K562 (cell line): Measurements from ENCODE around the gene CBL. TPM values are rescaled to one million over a fixed set of nuclear protein-coding genes. Genes with fewer than 3 reads are reported as not detected.

Experiments used
- ATF6 ChIP-seq: sonication (generic); formaldehyde crosslinking; IDR thresholded peaks from 2 replicates; pipeline ENCODE4 v1.4.0; 2020; ENCODE audit warnings: mild to moderate bottlenecking, missing genetic modification reagents
- CCNT2 ChIP-seq: IDR thresholded peaks from 2 replicates; pipeline ENCODE4 v1.6.1; 2011; ENCODE audit warnings: borderline replicate concordance, low read depth, mild to moderate bottlenecking, moderate library complexity, mixed read lengths, low read length; ENCODE audit not compliant: insufficient read length; ENCODE audit errors: extremely low read depth
- CTCF ChIP-seq, 3 experiments: IDR thresholded peaks in 2 of 3; conservative IDR thresholded peaks in 1 of 3; 2 replicates each; pipeline ENCODE4 v1.5.1; 2011 to 2012; ENCODE audit warnings: low read length in 3 of 3, mild to moderate bottlenecking in 3 of 3, control low read depth in 2 of 3, improper control_type of control experiment in 1 of 3, inconsistent platforms in 1 of 3, low read depth in 1 of 3, mixed read lengths in 1 of 3, moderate library complexity in 1 of 3; ENCODE audit not compliant: insufficient read depth in 2 of 3
- EP400 ChIP-seq: fragments of 450-650 bp; IDR thresholded peaks from 2 replicates; pipeline ENCODE4 v1.6.1; 2017; ENCODE audit warnings: antibody characterized with exemption, mild to moderate bottlenecking, moderate library complexity
- FIP1L1 ChIP-seq: fragments of 200-400 bp; formaldehyde crosslinking; IDR thresholded peaks from 2 replicates; pipeline ENCODE4 v1.6.1; 2018; ENCODE audit warnings: mild to moderate bottlenecking, low read depth, low read length; ENCODE audit not compliant: poor library complexity, severe bottlenecking
- MYNN ChIP-seq, 2 experiments: sonication (generic); formaldehyde crosslinking in 1 of 2; IDR thresholded peaks; 2 replicates each; pipeline versions ENCODE4 v1.5.0 to v1.6.1; 2016 to 2020; ENCODE audit warnings: antibody characterized with exemption in 1 of 2, missing genetic modification reagents in 1 of 2
- NCOR1 ChIP-seq: fragments of 450-650 bp; IDR thresholded peaks from 2 replicates; pipeline ENCODE4 v1.6.1; 2016; ENCODE audit warnings: mild to moderate bottlenecking, moderate library complexity
- NRF1 ChIP-seq, 2 experiments: fragments of 450-650 bp; IDR thresholded peaks in 1 of 2; conservative IDR thresholded peaks in 1 of 2; 2 replicates each; pipeline ENCODE4 v1.6.1; 2014; ENCODE audit warnings: mild to moderate bottlenecking in 2 of 2
- PCBP1 ChIP-seq: fragments of 200-400 bp; formaldehyde crosslinking; IDR thresholded peaks from 2 replicates; pipeline ENCODE4 v1.6.1; 2018; ENCODE audit warnings: mild to moderate bottlenecking, low read depth, low read length; ENCODE audit not compliant: poor library complexity, severe bottlenecking
- PHF8 ChIP-seq: fragments of 200-600 bp; sonication (generic); IDR thresholded peaks from 2 replicates; pipeline ENCODE4 v1.6.1; 2012; ENCODE audit warnings: mixed run types, mild to moderate bottlenecking, inconsistent platforms, low read length, moderate library complexity, borderline replicate concordance
- RB1 ChIP-seq: fragments of 450-650 bp; IDR thresholded peaks from 2 replicates; pipeline ENCODE4 v1.6.1; 2017; ENCODE audit warnings: low read depth, mild to moderate bottlenecking
- SETDB1 ChIP-seq: IDR thresholded peaks from one replicate; pipeline ENCODE4 v1.6.1; 2012; ENCODE audit warnings: low read length, control low read depth, inconsistent platforms
- SREBF2 ChIP-seq: sonication (generic); formaldehyde crosslinking; IDR thresholded peaks from 2 replicates; pipeline ENCODE4 v1.4.0; 2020; ENCODE audit warnings: mild to moderate bottlenecking, missing genetic modification reagents
- U2AF1 ChIP-seq: fragments of 200-400 bp; formaldehyde crosslinking; optimal IDR thresholded peaks from 2 replicates; pipeline ENCODE3; 2017; ENCODE audit warnings: mild to moderate bottlenecking, low read depth, low read length, moderate library complexity
- YY1 ChIP-seq, 3 experiments: IDR thresholded peaks; 2 replicates each; pipeline ENCODE4 v1.6.1; 2011; ENCODE audit warnings: low read length in 2 of 3, mild to moderate bottlenecking in 2 of 3, moderate library complexity in 2 of 3, borderline replicate concordance in 1 of 3, control low read depth in 1 of 3, low read depth in 1 of 3; ENCODE audit not compliant: insufficient read depth in 3 of 3, insufficient replicate concordance in 2 of 3, control insufficient read depth in 1 of 3, insufficient read length in 1 of 3; ENCODE audit errors: extremely low read depth in 1 of 3
- ZBTB34 ChIP-seq: fragments of 250-450 bp; sonication (Bioruptor Pico); IDR thresholded peaks from 2 replicates; pipeline ENCODE4 v1.8.0; 2021; ENCODE audit warnings: mild to moderate bottlenecking, moderate library complexity
- ZBTB7A ChIP-seq: IDR thresholded peaks from 2 replicates; pipeline ENCODE4 v1.6.1; 2011; ENCODE audit warnings: low read depth, mild to moderate bottlenecking, low read length, moderate library complexity, borderline replicate concordance; ENCODE audit not compliant: control insufficient read depth
- ZNF830 ChIP-seq: fragments of 250-450 bp; sonication (Bioruptor Pico); IDR thresholded peaks from 2 replicates; pipeline ENCODE4 v1.5.0; 2021; ENCODE audit warnings: mild to moderate bottlenecking
- polyA plus RNA-seq, 8 experiments: library from polyadenylated mRNA; depleted of rRNA in 4 of 8; stranded (reverse) in 5 of 8; unstranded in 3 of 8; fragments of >200 nt; fragmentation: Nextera tagmentation in 2 of 8; fragmentation: Illumina TruSeq in 1 of 8; extraction: Ambion mirVana in 2 of 8; extraction: Trizol in 1 of 8; gene quantifications; 2 replicates each; pipeline versions ENCODE4 v1.2.1 to v1.2.3, GENCODE V29; 2011 to 2014; ENCODE audit warnings: inconsistent platforms in 1 of 8, missing spikeins in 1 of 8
- total RNA-seq, 7 experiments: library from RNA; depleted of rRNA in 6 of 7; stranded (reverse); fragments of >200 nt in 6 of 7; fragmentation: Illumina TruSeq in 2 of 7; extraction: Trizol in 2 of 7; gene quantifications; 2 replicates each; pipeline versions ENCODE4 v1.2.1 to v1.2.3, GENCODE V29; 2011 to 2021; ENCODE audit warnings: low replicate concordance in 1 of 7

The CBL gene
- total and polyA plus RNA-seq, 9 of the 15 experiments (the other 6 are each of a cell fraction or from before 2014, with no cell fraction given) = 3.2 to 24.9 (median 9.9) TPM

GRCh38 chr11:119320776-119321524, 114.8 kb downstream of the CBL start (continued):
- peak in 1 of 3 experiments; percentile 46; a peak in 3 of 6 replicates for TF ChIP-seq CTCF (IDR thresholded peaks at IDR 0.05 in 2 of 3, conservative IDR thresholded peaks at IDR 0.05 in 1 of 3; ENCODE audit: insufficient read depth in 2 of 3, low read depth in 1 of 3, low read length in 3 of 3)
- 0 out of 2 replicates have a peak, but pooled peaks have one; percentile 52 for TF ChIP-seq SREBF2
- TF ChIP-seq MYNN (IDR thresholded peaks at IDR 0.05) = no peak
- no peak for TF ChIP-seq MYNN (CRISPR knock-in tag; IDR thresholded peaks at IDR 0.05)
- peak; percentile 49; the same call in 1 of the 2 replicates for TF ChIP-seq NCOR1
- TF ChIP-seq CCNT2 = peak; percentile 87
- TF ChIP-seq ZNF830 (CRISPR knock-in tag) = 0 out of 2 replicates have a peak, but pooled peaks have one; percentile 27
- 0 out of 2 replicates have a peak, but pooled peaks have one; percentile 68 for TF ChIP-seq ATF6 (CRISPR knock-in tag)
- peak in 1 of 3 experiments; percentile 50 for TF ChIP-seq YY1 (IDR thresholded peaks at IDR 0.05; ENCODE audit: borderline replicate concordance in 1 of 3, control insufficient read depth in 1 of 3, extremely low read depth in 1 of 3, insufficient read depth in 3 of 3, insufficient read length in 1 of 3, insufficient replicate concordance in 2 of 3, low read depth in 1 of 3, low read length in 2 of 3)
- peak; percentile 57 for TF ChIP-seq U2AF1
- TF ChIP-seq ZBTB7A = peak; percentile 35
- TF ChIP-seq EP400 = peak; percentile 57
- TF ChIP-seq PCBP1 = peak; percentile 21
- no peak for TF ChIP-seq ZBTB34 (CRISPR knock-in tag)
- TF ChIP-seq FIP1L1 = peak; percentile 64
- TF ChIP-seq SETDB1 = no peak
- peak; percentile 31; the same call in 1 of the 2 replicates for TF ChIP-seq RB1
- peak; percentile 74 for TF ChIP-seq PHF8
- TF ChIP-seq NRF1 (conservative IDR thresholded peaks at IDR 0.05 in 1 of 2, IDR thresholded peaks at IDR 0.05 in 1 of 2) = peak; percentile 76 to 79
